NCI-H524 treated with DMSO at 0.1 percent for 48 hours (cell line): Measurements from ENCODE around the gene JAKMIP1.

Source experiments
- DNase-seq: peaks from one replicate; lab custom pipeline; 2025; lab: John Stamatoyannopoulos, UW

Gene JAKMIP1

GRCh38 chr4:6200011-6200921 is at the start of gene JAKMIP1:
Gene JAKMIP1 (minus strand): TSS chr4:6200549. CDS start chr4:6112850, 87,699 bp downstream.
- DNase-seq = no peak

- DNase-seq = no peak
These were observed 48.0 kb upstream of the JAKMIP1 start for GRCh38 chr4:6248394-6248793.

GRCh38 chr4:6246170-6246634 is 45.9 kb upstream of the JAKMIP1 start:
- DNase-seq = no peak

- DNase-seq = no peak
These were observed 45.2 kb upstream of the JAKMIP1 start for GRCh38 chr4:6245246-6246169.

GRCh38 chr4:6242271-6243029 is 42.1 kb upstream of the JAKMIP1 start:
- DNase-seq = no peak

- no peak for DNase-seq
These were observed 40.9 kb upstream of the JAKMIP1 start for GRCh38 chr4:6241062-6241845.

- no peak for DNase-seq
These were observed 39.6 kb upstream of the JAKMIP1 start for GRCh38 chr4:6239968-6240367.

GRCh38 chr4:6239486-6239885 is 39.1 kb upstream of the JAKMIP1 start:
- DNase-seq = no peak

- DNase-seq = no peak
These were observed 36.6 kb upstream of the JAKMIP1 start for GRCh38 chr4:6236816-6237390.

- no peak for DNase-seq
These were observed 35.7 kb upstream of the JAKMIP1 start for GRCh38 chr4:6235901-6236640.

GRCh38 chr4:6235012-6235411 is 34.7 kb upstream of the JAKMIP1 start:
- DNase-seq = no peak

- DNase-seq = no peak
These were observed 33.6 kb upstream of the JAKMIP1 start for GRCh38 chr4:6233929-6234328.

GRCh38 chr4:6232836-6233785 is 32.8 kb upstream of the JAKMIP1 start:
- no peak for DNase-seq

- DNase-seq = no peak
These were observed 31.4 kb upstream of the JAKMIP1 start for GRCh38 chr4:6231663-6232165.

- DNase-seq = no peak
These were observed 30.7 kb upstream of the JAKMIP1 start for GRCh38 chr4:6230827-6231662.

GRCh38 chr4:6230502-6230785 is 30.1 kb upstream of the JAKMIP1 start:
- DNase-seq = no peak

GRCh38 chr4:6229671-6230501 is 29.5 kb upstream of the JAKMIP1 start:
- DNase-seq = no peak
